Renal cortical epithelial cell (primary cell): ENCODE measurements around the gene VOPP1. TPM values are rescaled to one million over a fixed set of nuclear protein-coding genes. Genes with fewer than 3 reads are reported as not detected.
A peak's percentile ranks its signal among the peaks of the same experiment; 100 is the strongest.
"Not testable (repeated sequence)": the region's sequence is repeated elsewhere in the genome, so short reads cannot be mapped to it uniquely, and the experiment has no call there.

Experiments
- DNase-seq: peaks from one replicate; pipeline ENCODE4 v3.0.0-alpha.2; 2011; ENCODE audit warnings: low read depth
- total RNA-seq: library from RNA; depleted of rRNA; stranded (reverse); fragments of >200 nt; gene quantifications from 2 replicates; pipeline ENCODE4 v1.2.3, GENCODE V29; 2014

The VOPP1 gene
- total RNA-seq, 1 donor from 2014 or later, result 170 TPM

DNA sequence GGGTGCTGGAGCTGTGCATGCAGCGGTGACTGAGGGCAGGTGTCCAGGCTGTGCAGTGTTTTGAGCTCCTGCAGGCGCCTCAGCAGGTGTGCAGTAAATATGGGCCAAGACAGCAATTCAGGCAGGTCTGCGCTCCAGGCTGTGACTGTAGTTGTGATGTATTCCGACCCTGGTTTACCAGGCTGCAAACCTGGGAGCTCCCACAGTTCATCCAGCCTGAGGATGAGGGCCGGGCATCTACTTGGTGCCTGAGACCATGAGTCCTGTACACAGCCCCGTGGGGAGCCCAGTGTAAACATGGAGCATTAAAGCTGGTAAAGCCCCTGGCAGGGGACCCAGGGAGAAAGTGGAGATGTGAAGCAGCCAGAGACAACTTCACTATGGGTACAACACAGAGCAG lies 82.8 kb downstream of the VOPP1 start:
- no peak for DNase-seq

DNA sequence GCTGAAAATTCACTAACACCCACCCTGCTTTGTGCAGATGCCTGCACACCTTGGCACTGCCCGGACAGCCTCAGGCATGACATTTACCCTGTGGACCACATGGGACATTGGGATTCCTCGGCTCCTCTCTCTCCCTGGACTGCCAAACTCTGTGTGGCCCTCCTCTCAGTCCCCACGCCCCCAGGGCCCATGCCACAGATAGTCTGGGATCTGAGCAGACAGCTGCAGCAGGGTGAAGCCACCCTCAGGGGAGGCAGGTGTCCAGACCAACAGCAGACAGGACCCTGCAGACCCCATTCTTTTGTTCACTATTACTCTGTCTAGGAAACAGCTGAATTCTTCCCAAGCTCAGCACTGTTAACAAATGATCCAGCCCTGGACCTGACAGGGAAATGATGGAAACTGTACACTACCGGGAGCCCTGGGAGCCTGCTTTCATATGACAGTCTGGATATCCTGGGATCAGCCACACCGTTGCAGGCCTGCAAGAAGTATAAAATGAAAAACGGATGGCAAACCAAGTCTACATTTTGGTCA lies 83.4 kb downstream of the VOPP1 start:
- DNase-seq, result no peak

DNA sequence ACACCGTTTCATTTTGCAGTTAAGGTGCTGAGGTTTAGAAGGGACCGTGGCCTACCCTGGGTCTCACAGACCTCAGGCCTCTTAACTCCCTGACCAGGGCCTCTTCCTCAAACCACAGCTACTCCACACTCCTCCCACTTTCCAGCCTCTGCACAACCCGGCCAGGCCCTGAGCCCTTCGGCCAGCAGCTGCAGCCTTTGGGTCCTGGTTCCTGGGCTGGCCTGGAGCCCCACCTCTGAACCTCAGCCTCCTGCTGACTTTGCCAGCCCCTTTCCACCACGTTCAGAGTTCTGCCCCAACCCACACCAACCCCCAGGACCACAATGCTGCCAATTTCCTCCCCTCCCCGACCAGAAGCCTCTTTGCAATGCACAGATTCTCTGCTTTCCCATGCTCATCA lies 84.1 kb downstream of the VOPP1 start:
- no peak for DNase-seq

DNA sequence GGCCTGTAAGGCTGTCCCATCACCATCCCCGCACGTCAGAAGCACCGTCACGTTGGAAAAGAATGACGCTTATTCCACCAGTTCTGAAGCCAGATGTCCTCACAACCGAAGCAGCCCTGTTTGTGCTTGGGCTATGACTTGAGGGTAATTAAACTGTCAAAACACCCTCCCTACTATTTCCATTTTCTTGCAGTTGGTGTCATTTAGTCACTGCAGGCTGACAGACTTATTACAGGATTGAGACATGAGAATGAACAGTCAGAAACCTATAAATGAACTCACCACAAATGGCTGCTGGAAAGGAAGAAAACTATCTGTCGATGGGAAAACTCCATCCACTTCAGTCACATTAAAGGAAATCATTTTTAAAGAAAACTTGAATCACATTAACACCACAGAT lies 85.3 kb downstream of the VOPP1 start:
- no peak for DNase-seq

DNA sequence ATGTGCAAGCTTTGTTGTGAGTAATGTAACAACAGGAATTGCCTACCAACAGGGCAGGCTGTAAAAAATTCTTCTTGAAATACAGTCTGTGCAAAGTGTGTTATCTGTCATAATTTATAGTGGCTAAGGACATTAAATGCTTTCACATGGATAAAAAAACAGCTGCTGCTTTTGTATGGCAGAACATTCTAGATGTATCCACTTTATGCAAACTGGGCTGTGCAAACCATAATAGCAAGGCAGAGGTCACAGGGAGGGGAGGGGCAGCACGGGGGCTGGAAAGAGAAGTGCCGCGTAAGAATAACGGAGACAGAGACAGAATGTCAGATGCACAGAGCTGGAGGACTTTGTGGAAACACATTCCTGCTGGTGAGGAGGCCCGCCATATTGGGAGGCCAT lies 86.1 kb downstream of the VOPP1 start:
- no peak for DNase-seq

DNA sequence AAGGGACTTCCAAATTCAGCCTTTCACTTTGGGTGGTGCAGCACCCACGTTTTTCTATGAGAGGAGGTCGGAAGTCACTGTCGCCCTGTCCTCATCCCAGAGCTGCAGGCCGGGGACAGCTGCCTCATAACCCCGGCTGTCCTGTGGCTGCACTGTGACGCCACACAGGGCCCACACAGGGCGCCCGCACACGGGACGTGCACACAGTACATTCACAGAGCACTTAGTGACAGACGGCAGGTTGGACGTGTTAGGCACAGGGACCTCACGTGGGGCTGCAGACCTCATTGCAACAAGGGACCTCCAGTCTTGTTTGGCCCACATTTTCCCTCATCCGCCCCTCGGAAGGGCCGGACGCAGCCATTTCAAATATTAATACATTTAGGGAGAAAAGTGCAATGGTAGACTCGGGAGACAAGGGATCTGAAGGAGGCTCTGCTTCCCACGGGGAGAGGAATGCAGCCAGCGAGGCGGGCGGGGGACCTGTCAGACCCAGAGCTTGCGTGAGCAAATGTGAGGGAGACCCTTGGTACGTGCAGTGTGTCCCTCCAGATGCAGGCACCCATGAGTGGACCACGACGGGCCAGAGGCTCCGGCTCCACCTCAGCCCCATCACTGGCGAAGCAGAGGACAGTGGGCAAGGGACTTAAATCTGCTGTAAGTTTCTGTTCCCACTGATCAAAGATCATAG lies 86.7 kb downstream of the VOPP1 start:
- DNase-seq, result no peak

DNA sequence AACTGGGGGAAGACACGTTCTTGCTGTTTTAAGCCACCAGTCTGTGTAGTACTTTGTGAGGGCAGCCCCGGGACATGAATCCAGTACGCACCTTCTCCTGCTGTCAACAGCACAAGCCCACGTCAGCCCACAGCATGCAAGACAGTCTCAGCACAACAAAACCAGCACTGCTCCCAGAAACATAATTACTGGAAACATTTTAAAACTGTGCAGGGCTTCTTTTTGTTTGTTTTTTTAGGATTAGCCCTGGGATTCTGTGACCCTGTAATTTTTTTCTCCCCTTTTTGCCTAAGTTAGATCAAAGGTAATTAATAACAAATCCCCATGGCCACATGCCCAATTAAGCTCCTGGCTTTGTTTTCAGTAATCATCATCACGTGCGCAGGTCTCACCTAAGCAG lies 87.5 kb downstream of the VOPP1 start:
- DNase-seq, result no peak

DNA sequence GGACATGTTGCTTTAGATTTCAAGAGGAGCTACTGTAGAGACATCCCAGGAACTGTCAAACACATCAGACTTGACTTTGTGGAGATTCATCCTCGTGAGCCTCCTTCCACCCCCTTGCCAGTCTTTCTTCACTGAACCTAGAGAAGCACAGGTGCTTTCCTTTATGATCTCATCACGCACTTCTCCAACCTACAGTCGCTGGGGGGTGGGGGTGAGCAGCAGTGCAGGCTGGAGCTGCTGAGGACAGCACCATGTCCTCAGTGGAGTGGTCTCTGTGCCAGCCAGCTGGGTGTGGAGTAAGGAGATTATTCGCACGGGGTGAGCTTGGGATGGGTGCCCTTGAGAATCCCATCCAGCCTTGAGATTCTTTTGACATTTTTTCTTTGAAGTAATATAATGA lies 88.1 kb downstream of the VOPP1 start:
- no peak for DNase-seq

DNA sequence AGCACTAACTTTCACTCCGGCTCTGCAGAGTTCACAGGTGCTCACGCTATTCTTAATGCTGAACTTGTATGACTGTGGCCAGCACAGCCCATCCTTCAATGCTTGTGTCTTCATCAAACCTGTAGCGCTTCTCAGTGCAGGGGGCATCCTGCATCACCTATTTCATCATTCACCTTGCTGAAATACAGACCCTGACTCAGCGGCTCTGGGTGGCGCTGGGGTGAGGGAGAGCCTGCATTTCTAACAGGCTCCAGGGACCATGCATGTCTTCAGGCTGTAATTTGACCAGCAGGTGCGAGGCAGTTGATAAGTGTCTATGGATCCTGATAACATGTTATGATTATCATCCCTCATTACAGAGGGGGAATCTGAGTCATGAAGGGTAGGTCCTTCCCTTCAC lies 89.3 kb downstream of the VOPP1 start:
- no peak for DNase-seq

DNA sequence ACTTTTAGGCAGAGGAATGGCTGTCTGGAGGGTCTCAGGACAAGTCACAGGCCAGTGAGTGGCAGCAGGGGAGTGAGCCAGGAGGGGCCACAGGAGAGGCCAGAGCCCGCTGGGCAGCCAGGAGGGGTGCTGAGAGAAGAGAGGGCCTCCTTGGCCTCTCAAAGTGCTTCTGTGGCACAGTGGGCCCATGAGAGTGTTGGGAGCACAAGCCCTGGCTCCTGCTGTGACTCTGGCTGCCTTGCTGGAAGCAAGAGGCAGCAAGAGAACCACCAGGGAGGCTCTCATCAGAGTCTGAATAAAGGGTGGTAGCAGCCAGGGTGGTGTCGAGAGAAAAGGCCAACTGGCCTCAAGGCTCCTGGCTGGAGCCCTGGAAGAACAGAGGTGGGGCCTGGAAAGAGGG lies 91.1 kb downstream of the VOPP1 start:
- DNase-seq, result no peak

DNA sequence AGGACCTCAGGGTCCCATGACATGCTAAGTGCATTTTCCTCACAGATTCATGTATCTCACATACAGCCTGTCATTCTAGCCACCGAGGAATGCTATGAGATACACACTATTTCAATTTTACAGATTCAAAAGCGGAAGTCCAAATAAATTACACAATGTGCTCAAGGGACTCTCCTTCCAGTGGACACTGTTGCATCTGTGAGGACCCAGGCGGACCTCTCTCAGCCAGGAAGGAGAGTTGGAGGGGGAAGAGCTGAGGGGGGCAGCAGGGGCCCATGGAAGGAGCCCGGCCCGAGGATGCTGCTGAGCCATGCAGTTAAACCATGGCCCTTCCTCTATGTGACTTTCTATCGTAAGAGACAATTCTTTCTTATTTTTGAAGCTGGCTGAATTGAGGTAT lies 93.6 kb downstream of the VOPP1 start:
- no peak for DNase-seq

DNA sequence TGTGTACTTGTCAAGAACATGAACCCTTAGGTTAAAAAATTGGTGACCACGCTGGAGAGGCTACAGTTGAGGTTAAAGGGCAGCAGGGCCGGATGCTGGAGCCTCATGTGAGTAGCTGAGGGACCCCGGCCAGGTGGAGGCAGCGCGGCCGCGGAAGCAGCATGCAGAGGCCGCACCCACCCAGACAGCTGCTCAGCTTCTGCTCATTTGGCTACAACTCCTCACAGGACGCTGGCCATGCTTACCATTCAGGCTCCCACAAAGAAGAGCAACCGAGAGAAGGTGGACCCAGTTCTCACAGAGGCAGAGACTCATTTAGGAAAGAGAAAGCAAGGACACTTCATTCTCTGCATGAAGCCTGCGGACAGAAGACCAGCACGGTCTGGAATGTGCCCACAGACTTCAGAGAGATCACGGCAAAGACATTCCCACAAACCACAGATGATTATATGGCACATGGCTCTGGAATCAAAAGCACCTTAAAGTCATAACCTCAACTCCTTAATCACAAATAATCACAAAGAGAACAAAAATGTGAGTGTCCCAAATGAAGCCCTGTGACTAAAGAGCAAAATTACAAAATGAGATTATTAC lies 94.4 kb downstream of the VOPP1 start:
- DNase-seq, result peak; percentile 50

DNA sequence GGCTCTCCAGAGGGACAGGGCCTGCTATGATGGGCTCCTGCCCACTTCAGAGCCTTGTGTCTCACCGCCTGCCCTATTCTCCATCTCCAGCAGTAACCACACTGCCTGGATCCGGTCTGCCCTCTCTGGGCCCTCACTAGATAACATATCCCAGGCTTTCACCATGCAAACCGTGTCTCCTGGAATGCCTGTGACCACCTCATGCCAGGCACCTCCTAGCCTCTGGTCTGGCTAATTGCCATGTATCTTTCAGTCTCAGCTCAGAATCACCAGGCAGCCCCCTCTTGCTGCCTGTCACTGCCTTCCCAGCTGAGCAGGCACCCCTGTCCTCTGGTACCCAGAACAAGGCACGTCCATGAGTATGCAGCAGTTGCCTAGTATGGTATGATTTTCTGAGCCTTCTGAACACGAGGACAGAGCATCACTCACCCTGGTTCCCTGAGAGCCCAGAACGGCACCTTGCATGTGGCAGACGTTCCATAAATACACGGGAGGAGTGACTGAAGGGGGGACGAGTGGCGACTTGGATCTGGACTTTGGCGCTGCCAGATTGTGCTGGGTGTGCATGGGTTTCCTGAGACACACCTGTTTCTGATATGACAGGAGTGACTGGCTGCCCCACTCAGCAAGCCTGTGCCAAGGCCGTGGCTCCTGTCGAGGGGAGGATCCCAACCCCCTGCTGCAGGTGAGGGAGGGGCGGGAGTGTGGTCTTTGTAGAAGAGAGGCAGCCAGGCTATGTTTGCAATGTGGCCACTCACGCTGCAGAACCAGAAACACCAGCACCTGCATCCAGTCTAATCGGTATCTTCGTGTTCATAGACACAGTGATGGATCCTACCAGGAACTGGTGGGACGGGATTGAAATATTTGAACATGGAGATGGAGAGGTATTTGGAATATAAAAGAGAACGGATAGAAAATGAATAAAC lies 95.2 kb downstream of the VOPP1 start:
- no peak for DNase-seq

DNA sequence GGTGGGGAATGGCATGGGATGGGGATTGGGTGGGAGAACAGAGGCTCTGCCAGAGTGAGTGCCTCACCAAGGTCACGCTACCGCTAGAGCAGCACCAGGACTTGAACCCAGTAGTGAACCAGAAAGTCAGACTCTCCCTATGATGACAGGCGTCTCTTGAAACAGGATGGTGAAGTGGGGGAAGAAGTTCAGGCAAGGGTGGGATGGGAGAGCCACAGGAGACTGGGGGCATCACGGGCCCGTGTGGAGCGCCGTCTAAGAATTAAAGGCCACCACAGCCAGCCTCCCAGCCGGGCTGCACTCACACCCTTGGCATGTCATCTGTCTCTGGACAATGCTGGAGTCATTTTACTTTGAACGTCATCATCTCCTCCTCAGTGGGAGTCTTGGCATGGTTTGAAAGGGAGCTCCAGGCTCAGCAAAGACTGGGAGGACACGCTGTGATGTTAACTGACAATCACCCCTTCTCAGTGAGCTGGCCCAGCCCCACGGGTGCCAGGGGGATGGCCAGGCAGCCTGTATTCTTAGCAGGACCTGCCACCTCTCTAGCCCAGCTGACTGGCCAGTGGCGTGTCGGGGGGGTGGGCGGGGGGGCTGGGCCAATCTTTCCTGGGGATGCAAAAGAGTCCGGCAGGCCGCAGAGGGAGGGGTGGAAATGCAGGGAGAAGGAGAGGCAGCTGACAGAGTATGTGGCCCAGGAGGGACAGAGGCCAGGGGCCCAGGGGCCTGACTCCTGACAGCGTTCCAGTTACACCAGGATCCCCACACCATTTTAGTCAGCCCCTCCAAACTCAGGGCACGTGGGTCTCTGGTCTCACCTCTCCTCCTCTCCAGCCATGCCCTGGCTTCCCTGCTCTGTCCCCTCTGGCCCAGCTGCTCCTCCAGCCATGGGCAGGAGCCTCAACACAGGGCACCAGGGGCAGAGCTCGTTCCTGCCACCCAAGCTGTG lies 96.2 kb downstream of the VOPP1 start:
- no peak for DNase-seq

DNA sequence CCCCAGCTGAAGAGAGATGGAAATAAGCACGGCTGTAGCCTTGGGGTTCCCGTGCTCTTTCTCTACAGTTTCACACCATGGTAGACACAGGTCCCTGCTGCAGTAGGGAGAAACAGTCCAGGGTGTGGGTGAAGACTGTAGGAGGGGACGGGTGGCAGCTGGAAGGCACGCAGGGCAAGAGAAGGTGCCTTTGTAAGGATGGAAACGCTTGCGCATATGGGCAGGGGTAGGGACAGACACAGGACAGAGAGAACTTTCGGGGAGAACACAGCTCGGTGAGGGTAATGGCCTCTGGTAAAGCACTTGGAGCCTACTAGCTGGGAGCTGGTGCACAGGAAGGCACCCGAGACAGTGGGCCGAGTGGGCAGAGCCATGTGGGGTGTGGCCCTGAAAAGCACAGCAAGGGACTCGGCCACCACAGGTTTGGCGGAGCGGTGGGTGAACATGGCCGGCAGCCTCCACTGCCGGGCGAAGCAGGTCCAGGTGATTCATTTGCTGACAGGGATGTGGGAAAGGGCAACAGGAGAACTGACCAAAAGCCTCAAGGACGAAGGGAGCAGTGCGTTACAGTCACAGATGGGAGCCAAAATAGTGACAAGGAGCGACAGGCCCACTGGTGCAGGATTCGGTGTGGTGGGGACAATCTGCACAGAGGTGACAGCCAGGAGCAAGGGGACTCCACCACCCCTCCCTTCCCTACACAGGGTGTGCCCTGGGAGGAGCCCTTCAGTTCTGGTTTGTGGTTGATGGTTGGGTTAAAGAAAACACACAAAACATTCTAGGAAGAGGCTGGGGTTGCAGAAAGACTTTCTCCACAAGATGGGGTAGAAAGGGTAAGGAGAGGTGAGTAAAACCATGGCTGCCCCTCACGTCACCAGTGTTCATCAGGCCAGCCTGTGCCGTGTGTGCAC lies 97.1 kb downstream of the VOPP1 start:
- no peak for DNase-seq

DNA sequence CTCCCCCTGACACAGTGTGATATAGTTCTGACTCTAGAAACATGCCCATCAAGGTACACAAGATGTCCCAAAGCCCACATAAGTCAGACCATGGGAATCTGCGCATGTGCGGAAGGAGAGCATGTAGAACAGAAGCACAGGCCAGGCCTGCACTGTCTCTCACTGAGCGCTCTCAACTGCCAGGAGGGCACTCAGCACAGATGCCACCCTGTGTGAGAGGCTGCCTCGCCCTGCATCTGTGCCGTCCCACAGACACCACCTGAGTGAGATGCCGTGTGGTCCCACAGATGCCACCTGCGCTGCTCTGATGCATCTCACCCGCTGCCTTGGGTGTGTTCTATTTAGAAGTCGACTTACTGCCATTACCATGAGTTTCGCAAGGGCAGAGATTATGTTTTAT lies 98.4 kb downstream of the VOPP1 start:
- no peak for DNase-seq

DNA sequence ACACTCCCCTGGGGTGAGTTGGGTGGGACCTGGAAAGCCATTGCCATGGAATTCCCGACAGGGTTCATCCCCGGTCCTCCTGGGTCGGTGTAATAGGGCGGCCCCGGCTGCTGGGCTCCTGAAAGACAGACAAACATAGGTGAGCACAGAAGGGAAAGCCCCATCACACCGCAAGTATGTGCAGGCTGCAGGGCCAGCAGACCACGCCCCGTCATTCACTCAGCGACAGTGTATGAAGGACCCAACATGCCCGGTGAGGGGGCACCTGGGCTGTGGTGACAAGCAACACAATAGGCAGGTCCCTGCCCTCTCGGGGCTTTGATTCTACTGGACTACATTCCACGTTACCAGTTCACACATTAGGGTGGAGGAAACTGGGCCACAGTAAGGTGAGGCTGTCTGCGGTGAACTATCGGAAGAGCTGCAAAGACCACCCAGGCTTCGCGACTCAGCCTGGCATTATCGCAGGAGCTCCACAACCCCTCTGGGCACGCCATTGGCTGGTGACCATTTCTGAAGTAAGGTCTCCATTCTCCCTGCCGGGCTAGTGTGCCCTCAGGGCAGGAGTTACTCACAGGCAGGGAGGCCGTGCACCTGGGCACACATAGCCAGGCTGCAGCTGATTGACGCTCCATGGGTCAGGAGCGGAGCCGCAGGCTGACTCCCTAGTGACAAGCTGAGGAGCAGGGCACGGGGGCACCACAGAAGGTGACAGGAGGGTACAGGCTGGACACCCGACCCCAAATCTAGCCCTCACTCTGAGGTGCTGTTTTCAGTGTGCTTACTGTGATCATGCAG lies 99.2 kb downstream of the VOPP1 start:
- DNase-seq, result no peak

DNA sequence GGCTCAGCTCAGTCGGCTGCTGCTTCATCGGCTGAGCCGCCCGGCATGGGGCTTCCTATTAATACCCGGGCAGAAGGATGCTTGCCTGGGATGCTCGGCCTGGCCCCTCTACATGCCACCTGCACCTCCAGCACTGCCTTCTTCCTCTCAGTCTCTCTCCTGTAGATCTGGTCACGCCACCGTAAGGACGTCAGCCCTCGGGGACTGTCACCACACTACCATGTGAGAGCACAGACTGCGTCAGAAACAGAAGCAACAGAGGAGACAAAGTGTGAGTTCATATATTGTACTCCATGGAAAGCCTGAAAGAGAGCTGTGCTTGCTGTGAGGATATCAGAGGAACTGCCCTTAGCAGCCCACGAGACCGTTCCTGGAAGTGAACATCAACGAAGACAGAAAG lies 99.9 kb downstream of the VOPP1 start:
- DNase-seq, result not testable (repeated sequence)

DNA sequence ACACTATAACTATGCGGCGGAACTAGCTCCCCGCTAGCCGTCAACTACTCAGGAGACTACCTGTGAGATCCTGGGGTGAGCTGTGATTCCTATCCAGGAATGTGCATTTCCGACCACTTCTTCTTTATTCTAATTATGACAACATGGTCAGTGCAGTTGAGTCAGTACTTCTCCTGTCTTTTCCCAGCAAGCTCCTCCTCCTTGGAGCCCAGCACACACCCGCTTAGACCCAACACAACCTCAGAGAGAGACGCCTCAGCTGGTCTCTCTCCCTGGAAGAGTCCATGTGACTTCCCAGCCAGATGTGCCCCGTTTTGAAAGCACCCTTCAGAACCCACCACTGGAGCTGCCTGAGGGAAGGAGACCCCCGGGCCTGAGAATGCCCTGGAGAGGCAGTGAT lies 100.7 kb downstream of the VOPP1 start:
- DNase-seq, result not testable (repeated sequence)

DNA sequence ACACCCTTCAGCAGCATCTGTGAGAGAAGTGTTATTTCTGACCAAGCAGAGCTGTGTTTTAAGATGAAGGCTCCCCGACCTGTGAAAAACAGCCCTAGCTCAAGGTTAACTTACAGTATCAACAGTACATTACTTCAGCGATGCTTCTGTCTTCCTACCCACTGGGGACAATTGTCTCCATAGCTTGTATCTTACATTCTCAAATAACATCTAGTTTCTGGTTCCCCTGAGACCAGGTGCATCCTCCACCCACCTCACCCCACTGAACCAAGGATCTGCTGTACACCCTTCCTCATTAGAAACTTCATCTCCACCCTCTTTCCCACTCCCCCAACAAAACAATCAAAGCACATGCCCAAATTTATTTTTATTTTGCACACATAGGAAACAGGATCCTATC lies 102.0 kb downstream of the VOPP1 start:
- DNase-seq, result no peak
